HG03521 (cell line): ENCODE data around the gene BCR.

Source experiments
- ATAC-seq: cut with Tn5 transposase; IDR thresholded peaks from one replicate; pipeline ENCODE4 v1.9.1; 2021; ENCODE audit warnings: mild to moderate bottlenecking, moderate library complexity; ENCODE audit not compliant: unreplicated experiment

The BCR gene

DNA sequence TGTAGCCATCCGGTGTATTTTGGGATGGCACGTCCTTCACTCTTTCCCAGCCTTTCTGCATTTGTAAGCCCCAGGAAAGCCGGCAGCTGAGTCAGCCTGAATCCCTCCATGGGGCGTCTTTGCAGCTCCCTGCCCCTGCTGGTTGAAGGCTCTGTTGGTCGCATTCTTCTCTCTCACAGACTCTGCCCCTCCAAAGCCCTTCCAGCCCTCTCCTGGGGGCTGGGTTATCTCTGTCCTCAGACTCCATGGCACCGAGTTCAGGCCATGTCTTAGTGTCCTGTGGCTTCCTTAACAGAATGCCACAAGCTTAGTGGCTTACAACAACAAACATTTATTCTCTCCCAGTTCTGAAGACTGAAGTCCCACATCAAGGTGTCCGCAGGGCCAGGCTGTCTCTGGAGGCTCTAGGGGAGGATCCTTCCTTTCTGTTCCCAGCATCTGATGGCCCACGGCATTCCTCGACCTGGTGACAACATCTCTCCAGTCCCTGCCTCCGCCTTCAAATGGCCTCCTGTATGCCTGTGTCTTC is 62.2 kb downstream of the BCR start:
- ATAC-seq: no peak

DNA sequence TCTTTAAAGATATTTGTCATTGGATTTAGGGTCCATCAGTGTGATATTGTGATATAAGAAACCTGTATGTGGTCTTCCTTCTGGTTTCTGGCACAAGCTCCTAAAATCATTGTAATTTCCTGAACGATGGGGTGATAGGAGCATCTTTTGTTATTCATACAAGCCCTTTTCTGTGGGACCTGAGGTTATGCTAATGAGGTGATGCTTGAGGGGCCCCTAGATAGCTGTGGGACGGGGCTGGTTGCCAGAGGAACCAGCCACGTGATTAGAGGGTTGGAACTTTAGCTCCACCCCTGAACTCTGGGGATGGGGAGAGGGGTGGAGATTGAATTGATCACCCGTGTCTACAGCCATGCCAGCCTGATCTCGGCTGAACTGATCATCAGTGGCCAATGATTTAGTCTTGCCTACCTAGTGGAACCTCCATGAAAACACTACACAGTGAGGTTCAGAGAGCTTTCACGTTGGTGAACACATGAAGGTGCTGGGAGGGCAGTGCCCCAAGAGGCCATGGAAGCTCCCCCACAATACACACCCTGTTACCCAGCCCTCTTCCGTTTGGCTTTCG is 62.8 kb downstream of the BCR start:
- no peak for ATAC-seq

DNA sequence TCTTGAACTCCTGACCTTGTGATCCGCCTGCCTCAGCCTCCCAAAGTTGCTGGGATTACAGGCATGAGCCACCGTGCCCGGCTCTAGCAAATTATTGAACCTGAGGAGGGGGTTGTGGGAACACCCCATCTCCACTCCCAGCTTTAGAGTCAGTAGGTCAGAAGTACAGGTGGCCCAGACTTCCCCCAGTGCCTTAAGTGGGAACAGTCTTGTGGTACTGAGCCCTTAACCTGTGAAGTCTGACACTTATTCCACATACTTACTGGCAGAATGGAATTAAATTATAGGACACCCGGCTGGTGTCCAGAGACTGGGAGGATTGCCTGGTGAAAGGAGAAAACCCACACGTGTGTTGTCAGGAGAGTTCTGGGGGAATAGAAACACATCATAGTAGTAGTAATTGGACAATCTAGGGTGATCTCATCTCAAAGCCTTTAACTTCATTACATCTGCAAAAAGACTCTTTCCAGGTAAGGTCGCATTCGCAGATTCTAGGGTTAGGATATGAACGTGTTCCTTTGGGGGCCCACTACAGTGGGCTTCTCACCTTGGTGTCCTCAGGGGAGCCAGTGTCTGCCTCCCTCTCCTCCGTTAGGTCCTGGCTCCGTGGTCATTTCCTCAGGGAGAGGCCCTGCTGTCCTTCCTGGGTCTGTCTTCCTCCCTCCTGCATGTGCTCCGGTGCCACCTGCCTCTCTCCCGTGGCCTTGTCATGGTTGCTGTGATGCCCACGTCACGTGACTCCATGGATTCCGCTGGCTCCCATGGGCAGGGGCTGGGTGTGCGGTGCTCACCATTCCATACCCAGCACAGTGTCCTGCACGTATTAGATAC is 63.8 kb downstream of the BCR start:
- no peak for ATAC-seq

DNA sequence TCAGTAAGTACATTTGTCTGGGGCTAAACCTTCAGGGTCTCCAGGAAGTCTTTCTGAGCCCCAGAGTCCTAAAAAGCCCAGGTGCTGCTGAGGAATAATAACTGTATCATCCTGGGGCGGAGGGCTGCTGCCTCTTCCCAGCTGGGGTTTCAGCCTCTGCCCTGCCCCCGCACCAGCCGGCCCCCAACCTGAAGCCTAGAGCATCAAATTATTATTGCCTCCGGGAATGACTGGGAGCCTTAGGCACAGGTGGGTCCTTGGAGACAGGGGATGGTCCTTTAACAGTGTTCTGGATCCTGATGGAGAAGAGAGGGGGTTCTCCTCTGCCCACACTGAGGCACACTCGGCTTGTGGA is 64.4 kb downstream of the BCR start:
- no peak for ATAC-seq

DNA sequence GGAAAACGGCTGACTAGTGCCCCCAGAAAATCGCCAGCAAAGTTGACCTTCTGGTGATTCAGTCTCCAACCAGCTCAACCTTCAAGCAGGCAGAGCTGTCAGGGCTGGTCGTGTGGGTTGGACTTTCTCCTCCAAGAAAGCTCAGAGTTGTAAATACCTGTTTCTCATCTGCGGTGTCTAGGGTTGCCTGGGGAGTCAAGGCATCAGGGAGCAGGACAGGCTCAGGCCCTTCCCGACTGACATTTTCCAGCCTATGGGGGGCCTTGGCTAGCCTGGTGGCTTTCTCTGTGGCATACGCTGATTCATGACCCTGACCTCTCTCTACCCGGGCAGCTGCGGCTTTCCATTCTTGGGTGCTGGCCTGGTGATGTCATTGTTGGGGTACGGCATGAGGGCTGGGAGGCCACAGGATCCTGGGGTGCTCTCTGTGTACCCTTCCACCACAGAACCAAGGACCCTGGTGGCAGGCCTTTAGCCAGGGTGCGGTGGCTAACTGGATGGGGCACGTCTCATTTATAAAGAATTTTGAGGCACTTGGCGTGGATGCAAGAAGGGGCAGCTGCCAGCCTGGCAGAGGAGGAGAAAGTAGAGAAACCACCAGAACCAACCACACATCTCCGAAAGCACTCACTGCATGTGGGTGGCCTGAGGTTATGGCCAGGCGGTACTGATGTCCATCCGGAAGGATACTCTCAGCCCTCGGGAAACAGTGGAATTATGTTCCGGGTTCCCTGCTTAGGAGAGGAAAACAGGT is 64.9 kb downstream of the BCR start:
- no peak for ATAC-seq

DNA sequence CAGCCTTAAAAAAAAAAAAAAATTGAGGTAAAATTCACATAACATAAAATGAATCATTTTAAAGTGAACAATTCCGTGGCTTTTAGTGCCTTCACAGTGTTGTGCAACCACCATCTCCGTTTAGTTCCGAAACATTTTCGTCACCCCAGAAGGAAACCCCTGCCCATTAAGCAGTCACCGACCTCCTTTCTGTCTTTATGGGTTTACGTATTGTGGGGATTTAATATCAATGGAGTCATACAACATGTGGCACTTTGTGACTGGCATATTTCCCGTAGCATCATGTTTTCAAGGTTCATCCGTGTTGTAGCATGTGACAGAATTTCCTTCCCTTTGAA is 65.5 kb downstream of the BCR start:
- ATAC-seq: no peak

DNA sequence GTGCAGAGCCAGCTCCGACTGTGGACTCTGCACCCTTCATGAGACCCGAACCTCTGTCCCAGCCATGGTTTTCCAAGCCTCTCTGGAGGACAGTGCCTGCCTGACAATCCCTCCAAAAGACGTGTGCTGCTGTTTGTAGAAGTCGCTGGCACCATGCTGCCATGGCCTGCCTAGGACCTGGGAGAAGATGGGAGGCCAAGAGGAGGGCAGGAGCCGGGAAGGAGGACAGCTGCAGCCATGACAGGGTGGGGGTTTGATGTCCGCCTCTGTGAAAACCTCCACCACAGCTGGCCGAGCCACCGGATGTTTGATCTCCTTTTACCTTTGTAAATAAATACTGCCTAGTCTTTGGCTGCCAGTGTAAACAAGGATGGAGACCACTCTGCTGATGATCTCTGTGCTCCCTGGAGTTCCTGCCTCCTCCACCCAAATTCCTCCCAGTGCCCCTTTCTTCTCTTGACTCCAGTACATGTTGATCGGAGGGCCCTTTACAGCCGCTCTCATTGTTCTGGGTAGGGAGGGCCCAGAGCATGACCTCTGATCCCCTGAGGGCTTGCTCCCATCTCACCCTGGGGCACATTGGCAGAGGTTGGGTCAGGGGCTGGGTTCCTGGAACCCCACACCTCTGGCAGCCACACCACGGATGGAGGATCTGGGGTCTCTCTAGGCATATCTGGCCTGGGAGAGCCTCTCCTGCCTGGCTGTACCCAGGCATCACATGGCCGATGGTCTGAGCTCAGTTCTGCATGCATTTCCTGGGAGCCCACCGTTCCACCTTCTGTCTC is 66.9 kb downstream of the BCR start:
- ATAC-seq: no peak

DNA sequence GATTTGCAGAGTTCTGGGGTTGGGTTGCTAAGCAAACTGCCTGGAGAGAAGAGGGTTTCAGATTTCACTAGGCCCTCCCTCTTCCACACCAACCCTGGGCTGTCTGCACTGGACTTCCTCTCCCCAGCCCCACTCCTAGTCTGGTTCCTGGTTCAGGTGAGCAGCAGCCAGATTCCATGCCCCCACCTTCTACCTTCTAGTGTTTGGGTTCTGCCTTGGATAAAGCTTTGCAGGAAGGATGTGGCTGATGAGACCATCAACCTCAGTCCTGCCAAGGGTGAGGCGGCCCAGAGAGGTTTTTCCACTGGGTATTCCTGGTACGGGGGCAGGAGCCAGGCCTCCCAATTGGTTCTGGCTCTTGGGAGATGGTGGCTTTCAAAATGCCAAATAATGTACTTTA is 68.3 kb downstream of the BCR start:
- ATAC-seq: no peak

DNA sequence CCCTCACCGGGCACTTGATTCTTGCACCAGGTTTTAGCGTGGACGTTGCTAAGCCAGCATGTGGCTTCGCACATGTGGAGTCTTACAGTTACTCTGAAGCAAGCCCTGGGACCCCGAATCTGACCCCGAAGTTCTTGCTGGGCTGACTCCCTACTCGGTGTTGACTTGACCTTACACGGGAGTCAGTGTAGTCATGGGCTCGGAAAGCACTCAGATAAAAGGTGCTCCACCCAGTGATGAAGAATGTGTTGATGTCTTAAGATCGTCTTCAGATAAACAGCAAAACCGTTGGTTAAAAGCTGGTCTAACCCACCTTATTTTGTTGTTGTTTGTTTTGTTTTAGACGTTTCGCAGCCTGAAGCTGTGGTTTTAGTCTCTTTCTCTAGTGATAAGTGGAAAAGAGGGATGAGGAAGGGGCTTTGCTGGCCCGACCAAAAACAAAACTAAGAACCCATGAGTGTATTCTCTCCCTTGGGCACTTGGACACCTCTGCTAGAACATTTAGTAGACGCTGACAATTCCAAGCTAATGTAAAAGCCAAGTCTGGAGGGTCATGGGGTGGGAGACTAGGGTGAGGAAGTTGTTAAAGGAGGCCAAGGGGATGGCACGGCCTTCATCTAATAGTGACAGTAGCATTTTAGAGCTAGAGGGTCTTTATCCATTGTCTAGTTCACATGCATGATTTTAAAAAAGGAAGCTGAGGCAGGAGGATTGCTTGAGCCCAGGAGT is 69.9 kb downstream of the BCR start:
- ATAC-seq: no peak

DNA sequence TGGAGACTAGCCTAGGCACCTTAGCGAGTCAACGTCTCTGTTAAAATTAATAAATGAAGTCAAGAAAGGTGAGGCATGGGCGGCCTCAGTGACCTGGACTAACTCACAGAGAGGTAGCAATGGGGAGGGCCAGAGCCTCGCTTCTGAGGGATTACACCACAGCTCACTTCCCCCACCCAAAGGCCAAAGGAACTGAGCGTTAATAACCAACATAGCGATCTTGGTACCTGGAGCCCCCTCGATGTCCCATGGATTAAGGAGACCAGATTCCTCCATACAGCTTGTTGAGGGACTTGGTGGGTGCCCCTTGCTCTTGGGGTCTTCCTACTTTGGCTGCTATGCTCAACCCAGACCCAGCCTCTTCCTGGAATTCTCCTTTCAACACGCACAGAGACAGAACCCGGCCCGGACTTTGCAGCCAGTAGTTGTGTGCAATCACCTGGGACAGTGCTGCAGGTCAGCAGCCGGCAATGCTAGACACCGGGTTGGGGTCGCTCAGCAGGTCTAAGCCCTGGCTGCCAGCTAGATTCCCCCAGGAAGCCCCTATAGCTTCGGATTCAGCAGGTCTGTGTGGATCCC is 70.6 kb downstream of the BCR start:
- no peak for ATAC-seq

DNA sequence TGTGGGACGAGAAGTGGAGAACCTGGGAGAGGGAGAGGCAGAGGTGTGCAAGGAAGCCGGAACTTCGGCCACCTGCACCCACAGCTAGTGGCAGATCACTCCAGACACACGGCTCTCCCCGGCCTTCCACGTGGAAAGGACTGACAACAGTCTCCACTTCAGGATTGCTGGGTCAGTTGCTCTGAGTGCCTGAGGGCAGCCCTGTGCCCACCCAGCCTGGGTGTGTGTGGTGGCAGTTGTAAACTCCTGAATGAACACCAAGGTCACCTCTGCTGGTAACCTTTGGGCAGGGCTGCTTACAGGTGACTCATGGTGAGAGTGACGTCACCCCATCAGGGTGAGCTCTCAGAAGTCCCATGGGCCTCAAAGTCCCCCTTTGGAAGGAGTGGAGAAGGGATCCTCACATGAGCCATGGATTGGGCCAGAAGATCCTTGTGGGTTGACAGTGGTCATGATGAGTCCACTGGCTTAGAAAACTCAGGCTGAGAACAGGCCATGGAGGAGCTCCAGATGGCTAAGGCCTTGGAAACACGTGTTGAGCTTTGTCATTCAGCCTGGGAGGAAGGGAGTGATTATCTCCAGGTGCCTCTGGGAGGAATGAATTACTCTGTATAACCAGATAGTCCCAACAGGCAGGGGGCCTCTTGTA is 71.3 kb downstream of the BCR start:
- no peak for ATAC-seq

DNA sequence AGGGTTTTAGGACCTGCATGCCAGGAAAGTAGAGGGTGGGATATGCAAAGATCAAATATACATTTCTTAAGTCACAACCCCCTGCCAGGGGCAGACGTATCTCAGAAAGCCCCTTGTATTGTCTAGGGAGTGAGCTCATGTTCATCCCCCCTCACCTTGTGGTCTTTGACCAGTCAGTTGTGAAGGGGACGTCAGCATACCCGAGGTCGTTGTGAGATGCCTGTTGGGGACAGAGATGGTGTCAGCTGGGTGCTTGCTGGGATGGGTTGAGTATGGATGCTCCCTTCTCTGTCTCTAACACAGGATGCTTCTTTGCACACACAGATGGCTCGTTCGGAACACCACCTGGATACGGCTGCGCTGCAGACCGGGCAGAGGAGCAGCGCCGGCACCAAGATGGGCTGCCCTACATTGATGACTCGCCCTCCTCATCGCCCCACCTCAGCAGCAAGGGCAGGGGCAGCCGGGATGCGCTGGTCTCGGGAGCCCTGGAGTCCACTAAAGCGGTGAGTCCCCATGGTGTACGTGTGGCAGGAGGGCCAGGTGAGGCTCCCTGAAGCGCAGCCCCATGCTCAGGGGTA is 73.3 kb downstream of the BCR start:
- no peak for ATAC-seq

DNA sequence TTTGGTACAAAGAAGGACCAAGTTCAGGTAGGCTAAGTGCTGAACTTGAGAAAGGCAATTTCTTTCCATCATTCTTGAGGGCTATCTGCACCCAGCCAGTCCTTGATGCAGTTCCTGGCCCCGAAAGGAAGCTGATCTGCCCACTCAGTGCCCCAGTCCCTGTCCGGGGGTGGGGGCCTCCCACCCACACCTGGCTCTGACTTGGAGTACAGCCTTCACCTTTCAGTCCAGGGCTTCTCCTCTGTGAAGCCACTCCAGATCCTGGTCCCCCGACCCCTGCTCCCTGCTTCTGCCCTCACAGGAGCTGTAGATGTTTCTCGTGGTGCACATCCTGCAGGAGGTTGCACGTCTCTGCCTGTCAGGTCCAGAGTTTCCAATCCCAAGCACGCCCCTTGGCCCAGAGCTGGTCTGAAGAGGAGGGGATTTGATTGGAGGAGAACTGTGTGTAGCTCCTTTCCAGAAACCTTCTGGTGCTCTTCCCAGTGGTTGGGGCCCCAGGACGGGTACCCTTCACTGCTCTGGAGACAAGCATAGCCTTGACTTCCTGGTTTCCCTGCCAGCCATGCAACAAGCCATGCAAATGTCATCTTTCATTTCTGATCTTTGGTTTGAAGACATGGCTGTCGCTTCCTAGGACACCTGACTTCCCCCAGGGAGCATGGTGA is 75.3 kb downstream of the BCR start:
- ATAC-seq: no peak

DNA sequence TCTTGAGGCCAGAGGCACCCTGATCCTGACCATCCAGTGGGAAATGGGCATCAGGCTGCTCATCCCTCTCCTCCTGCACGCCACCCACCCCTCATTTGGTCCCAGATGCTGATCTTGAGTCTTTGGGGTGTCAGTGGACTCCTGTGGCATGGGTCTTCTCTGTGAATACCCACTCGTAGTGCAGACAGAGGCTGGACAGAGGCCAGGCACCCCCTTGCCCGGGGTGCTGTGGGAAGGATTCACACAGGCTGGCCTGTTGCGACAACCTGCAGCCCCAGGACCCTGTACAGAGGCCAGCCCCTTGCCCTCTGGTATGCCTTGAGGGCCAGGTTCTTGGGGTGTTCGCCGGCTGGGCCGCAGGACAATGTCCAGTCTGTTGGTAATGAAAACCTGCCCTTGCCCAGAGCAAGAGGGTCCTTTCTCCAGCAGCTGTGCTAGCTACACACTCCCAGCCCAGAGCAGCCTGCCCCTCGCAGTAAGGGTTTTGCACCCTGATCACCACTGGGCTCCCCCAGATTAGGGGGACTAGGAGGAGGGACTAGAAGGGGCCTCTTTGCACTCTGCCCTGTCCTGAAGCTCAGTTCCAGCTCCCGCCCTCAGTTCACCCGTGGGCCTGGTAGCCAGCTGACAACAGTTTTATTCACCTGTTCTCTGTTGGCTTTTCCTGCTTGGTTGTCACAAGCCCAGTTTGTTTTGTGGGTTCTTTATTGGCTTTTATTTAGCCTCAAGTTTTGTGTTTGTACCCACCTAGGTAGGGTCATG is 76.0 kb downstream of the BCR start:
- no peak for ATAC-seq

DNA sequence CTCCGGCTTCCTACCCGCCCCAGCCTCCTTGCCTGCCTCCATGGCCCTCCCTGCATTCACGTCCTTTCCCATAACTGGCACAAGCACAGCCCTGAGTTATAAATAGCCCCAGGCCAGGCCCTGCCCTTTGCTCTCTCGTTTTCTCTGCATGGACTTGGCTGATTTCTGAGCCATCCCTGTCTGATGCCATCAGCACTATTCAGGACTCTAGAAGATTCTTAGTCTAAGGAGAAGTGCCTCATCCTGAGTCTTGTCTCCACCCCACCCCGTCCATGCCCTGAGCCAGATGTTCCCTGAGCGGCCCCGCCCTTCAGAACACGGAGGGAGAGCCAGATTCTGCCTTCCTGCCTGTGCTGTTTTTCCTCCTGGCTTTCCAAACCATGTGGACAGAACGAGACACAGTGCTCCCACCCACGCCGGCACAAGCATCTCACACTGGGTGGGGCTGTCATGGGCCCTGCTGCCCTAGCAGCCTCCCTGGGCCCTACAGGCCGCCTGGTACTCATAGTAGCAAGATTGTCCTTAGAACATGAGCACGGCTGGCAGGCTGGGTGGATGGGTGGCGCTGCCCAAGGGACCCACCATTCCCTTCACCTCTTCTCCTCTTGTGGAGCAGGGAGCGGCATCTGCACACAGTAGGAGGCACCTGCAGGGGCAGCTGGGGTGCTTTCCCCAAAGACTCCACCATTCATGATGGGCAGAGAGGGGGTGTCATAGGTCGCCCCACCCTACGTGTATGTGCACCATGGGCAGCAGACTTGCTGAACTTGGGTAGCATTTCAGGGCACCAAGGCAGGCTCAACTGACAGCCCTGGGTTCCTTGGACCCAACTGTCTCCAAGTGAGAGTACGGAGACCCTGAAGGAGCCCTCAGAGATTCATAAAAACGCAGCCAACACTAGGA is 76.9 kb downstream of the BCR start:
- ATAC-seq: no peak

DNA sequence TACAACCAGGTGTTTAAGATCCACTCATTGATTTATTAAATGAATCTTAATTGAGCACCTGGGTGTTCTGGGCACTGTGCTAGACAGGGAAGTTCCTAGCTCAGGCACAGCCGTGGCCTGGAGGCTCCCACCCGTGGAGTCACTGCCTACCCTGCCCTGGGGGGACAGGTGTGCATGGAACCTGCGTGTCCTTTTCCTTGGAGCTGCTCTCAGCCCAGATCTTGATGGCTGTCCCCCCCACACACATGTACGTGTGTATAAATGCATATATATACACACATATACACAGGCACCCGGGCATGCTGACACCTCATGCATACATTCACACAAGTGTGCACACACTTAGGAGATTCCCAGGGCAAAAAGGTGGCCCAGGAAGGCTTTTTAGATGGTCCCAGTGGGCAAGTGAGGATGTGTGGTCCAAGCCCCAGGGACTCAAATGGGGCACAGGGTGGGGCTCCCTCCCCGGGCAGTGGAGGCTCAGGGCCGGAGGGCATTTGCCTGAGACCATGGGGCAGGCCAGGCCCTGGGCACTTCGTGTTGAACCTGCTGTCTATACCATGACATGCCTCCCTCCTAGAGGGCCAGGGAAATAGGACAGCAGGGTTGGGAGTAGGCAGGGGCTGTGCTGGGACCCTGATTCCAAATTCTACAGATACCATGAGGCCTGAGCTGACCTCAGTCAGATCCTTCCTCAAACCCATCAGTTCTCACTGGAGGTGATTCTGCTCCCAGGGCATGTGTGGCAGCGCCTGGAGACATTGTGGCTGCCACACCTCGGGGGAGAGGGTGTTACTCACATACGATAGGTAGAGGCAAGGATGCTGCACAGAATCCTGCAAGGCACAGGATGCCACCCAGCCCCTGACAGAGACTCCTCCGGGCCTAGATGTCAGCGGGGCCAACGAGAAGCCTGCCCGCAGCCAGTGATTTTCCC is 77.8 kb downstream of the BCR start:
- ATAC-seq: no peak
